Peyer's patch (tissue), 4 donors: ENCODE measurements around the gene TMC1. TPM values are rescaled to one million over a fixed set of nuclear protein-coding genes. Genes with fewer than 3 reads are reported as not detected.

Experiments used
- DNase-seq, 3 donors: peaks; one replicate each; pipeline ENCODE4 v3.0.0-alpha.2; 2017 to 2019
- H3K27ac ChIP-seq, 4 donors: fragments of 200-600 bp; sonication (generic); one replicate each; pipeline ENCODE4 v1.5.1; 2016 to 2019
- H3K27me3 ChIP-seq, 2 donors: fragments of 200-600 bp; sonication (generic); one replicate each; pipeline ENCODE4 v1.5.1; 2019
- H3K36me3 ChIP-seq, 3 donors: fragments of 200-600 bp; sonication (generic); one replicate each; pipeline ENCODE4 v1.5.1; 2016 to 2019
- H3K4me1 ChIP-seq, 4 donors: fragments of 200-600 bp; sonication (generic); one replicate each; pipeline ENCODE4 v1.5.1; 2016 to 2019
- H3K4me3 ChIP-seq, 4 donors: fragments of 200-600 bp; sonication (generic); 1 replicate in 3 of 4; 2 replicates in 1 of 4; pipeline ENCODE4 v1.5.1; 2016 to 2019; ENCODE audit warnings: mild to moderate bottlenecking in 1 of 4
- H3K9me3 ChIP-seq, 4 donors: fragments of 200-600 bp; sonication (generic); one replicate each; pipeline ENCODE4 v1.5.1; 2016 to 2019; ENCODE audit warnings: mild to moderate bottlenecking in 1 of 4
- POLR2A ChIP-seq, 2 donors: fragments of 450-650 bp; IDR thresholded peaks; one replicate each; pipeline ENCODE4 v1.5.1; 2017; ENCODE audit warnings: antibody characterized with exemption in 2 of 2, mild to moderate bottlenecking in 2 of 2, moderate library complexity in 2 of 2
- total RNA-seq, 4 donors: library from RNA; depleted of rRNA; stranded (reverse); fragments of >200 nt; gene quantifications; one replicate each; pipeline ENCODE4 v1.1.0, GENCODE V29; 2016
- TF ChIP-seq, protein P1 (sequence below), 6 experiments: fragments of 450-650 bp in 4 of 6; fragments of 200-600 bp in 2 of 6; sonication (generic) in 1 of 6; IDR thresholded peaks; one replicate each; pipeline ENCODE4 v1.5.1; 2017 to 2019; ENCODE audit warnings: antibody characterized with exemption in 6 of 6, mild to moderate bottlenecking in 3 of 6, moderate library complexity in 1 of 6

Gene TMC1
- total RNA-seq, 4 donors from 2014 or later = not detected

DNA sequence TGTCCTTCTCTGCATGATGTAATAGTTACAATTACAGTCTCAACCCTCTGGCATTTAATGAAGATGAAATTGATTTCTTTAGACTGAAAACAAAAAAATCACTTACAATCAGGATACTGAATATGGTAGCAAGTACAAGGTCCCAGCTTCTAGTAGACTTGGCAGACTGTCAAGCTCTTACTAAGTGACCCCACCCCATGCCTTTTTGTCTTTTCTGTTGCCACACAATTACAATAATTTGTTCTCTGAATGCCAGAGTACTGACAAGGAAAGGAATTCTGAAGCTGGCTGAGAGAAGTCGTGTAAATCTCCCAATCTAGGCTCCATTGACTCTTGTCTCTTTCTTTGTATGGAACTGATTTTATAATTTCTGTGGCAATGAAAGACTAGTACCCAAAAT, 154.2 kb downstream of the TMC1 start:
- TF ChIP-seq POLR2A (IDR thresholded peaks at IDR 0.05) = no peak
- TF ChIP-seq, protein P1, sequence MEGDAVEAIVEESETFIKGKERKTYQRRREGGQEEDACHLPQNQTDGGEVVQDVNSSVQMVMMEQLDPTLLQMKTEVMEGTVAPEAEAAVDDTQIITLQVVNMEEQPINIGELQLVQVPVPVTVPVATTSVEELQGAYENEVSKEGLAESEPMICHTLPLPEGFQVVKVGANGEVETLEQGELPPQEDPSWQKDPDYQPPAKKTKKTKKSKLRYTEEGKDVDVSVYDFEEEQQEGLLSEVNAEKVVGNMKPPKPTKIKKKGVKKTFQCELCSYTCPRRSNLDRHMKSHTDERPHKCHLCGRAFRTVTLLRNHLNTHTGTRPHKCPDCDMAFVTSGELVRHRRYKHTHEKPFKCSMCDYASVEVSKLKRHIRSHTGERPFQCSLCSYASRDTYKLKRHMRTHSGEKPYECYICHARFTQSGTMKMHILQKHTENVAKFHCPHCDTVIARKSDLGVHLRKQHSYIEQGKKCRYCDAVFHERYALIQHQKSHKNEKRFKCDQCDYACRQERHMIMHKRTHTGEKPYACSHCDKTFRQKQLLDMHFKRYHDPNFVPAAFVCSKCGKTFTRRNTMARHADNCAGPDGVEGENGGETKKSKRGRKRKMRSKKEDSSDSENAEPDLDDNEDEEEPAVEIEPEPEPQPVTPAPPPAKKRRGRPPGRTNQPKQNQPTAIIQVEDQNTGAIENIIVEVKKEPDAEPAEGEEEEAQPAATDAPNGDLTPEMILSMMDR (IDR thresholded peaks at IDR 0.05) = no peak
- no peak for DNase-seq
- no peaks in the 10 kb centered on the region for H3K4me1 ChIP-seq
- no peaks in the 10 kb centered on the region for H3K9me3 ChIP-seq
- H3K27me3 ChIP-seq = no peaks in the 10 kb centered on the region
- no peaks in the 10 kb centered on the region for H3K36me3 ChIP-seq
- H3K27ac ChIP-seq = no peak overlapping the region
- H3K4me3 ChIP-seq = no peak overlapping the region

DNA sequence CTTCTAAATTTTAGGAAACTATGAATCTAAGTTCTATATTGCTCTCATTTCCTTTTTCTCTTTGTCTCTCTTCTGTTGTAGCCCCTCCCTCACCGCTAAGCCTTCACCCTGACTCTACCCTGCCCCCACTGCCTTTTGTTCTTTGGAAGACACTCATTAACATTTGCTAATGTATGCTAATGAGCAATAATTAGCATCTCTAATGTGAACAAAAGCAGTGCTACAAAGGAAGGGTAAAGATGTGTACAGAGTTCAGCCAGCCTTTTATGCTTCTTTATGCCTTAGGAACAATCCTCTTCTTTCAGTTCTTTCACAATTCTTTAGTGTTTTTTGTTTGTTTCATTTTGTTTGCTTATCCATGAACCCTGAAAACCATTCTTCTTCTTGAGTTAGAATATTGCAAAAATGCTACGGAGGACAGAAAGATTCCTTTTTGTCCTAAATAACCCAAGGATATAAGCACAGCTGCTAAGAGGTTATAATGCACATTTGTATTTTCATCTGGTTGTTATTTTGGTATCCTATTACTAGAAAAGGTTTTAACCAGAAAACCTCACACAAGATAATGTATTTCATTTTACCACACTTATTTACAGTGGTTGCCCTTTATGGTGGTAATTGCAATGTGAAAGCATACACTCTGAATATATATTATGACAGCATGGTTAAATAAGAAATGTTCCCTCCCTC, 159.3 kb downstream of the TMC1 start:
- no peak overlapping the region for H3K27ac ChIP-seq
- no peak overlapping the region for H3K4me3 ChIP-seq
- no peaks in the 10 kb centered on the region for H3K4me1 ChIP-seq
- H3K27me3 ChIP-seq = no peaks in the 10 kb centered on the region
- DNase-seq = no peak
- no peak for TF ChIP-seq POLR2A (IDR thresholded peaks at IDR 0.05)
- TF ChIP-seq, protein P1 (IDR thresholded peaks at IDR 0.05) = no peak
- H3K36me3 ChIP-seq = no peaks in the 10 kb centered on the region
- no peaks in the 10 kb centered on the region for H3K9me3 ChIP-seq

DNA sequence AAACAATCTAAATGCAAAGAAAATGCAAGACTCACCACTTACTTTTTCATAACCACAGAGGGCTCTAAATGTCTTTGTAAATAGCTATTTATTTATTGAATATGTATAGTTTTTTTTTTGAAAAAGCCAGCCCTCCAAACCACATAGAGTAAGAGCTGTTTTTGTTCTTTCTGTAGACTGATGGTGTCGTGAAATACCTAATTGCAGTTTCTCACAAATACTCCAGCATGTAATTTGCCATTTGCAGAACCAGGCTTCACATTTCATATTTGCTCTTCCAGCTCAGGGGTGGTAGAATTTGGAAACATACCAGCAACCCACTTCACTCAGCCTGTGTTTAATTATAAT, 159.8 kb downstream of the TMC1 start:
- H3K27ac ChIP-seq = no peak overlapping the region
- H3K36me3 ChIP-seq = no peaks in the 10 kb centered on the region
- H3K27me3 ChIP-seq = no peaks in the 10 kb centered on the region
- TF ChIP-seq POLR2A (IDR thresholded peaks at IDR 0.05) = no peak
- TF ChIP-seq, protein P1 (IDR thresholded peaks at IDR 0.05) = no peak
- no peaks in the 10 kb centered on the region for H3K4me1 ChIP-seq
- H3K9me3 ChIP-seq = no peaks in the 10 kb centered on the region
- no peak overlapping the region for H3K4me3 ChIP-seq
- DNase-seq = no peak

DNA sequence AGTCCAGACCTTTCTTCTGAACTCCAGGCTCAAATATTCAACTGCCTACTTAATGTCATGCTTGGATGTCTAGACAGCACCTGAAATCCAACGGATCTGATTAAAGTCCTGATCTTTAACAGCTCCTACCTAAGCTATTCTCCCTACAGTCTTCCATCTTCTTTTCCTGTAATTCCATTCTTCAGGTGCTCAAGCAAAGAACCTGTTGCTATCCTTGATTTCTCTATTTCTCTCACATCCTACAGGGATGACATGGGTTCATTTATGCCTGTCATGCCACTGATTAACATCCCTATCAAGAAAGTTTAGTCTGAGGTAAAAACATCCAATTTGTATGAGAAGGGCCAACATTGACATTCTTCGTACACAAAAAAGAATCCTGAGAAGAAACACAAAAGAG, 163.2 kb downstream of the TMC1 start:
- DNase-seq = no peak

DNA sequence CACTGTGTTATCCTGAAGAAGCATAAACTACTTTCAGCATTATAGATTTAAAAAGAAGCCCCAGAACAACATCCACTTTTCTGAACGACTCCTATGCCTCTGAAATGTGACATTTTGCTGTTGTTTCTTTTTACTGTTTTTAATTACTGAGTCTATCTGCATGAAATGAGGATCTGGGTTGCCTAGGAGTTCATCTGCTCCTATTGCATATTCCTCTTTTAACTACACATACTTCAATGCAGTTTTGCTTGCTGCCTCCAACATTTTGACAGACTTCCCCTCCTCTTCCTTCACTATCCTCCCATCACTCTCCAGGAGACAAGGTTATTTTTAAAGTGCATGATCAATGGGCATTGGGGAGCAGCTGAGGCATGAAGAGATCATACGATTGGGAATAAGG, 164.5 kb downstream of the TMC1 start:
- Histone ChIP-seq H3K27ac (no peak overlapping the region), H3K9me3 (no peaks in the 10 kb centered on the region), H3K4me1 (no peaks in the 10 kb centered on the region), H3K27me3 (no peaks in the 10 kb centered on the region), H3K36me3 (no peaks in the 10 kb centered on the region), H3K4me3 (no peak overlapping the region)
- no peak for TF ChIP-seq POLR2A (IDR thresholded peaks at IDR 0.05)
- TF ChIP-seq, protein P1 (IDR thresholded peaks at IDR 0.05) = no peak
- DNase-seq = no peak

More for the DNA sequence above, 163.2 kb downstream of the TMC1 start:
- no peak overlapping the region for H3K27ac ChIP-seq
- H3K36me3 ChIP-seq = no peaks in the 10 kb centered on the region
- H3K9me3 ChIP-seq = no peaks in the 10 kb centered on the region
- no peak overlapping the region for H3K4me3 ChIP-seq
- TF ChIP-seq, protein P1 (IDR thresholded peaks at IDR 0.05) = no peak
- no peaks in the 10 kb centered on the region for H3K4me1 ChIP-seq
- H3K27me3 ChIP-seq = no peaks in the 10 kb centered on the region

DNA sequence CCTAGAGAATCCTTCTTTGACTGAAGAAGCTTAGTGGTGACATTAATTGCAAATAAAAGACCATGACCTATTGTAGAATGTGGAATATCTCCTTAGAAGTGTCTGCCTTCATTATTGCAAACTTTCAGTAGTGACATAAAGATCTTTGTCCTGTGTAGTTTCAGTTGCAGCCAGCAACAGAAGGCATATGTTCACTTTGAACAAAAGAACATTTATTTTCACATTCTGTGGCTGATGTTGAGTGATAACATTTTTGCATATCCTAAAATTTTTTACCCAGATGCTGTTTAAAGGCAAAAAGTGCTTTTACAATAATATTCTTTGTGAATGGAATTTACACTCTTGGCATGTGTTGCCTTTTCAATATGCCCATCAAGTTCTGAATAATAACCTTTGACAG, 165.9 kb downstream of the TMC1 start:
- Histone ChIP-seq H3K9me3 (no peaks in the 10 kb centered on the region), H3K27me3 (no peaks in the 10 kb centered on the region), H3K4me3 (no peak overlapping the region), H3K4me1 (no peaks in the 10 kb centered on the region), H3K36me3 (no peaks in the 10 kb centered on the region), H3K27ac (no peak overlapping the region)
- DNase-seq = no peak
- TF ChIP-seq, protein P1 (IDR thresholded peaks at IDR 0.05) = no peak
- TF ChIP-seq POLR2A (IDR thresholded peaks at IDR 0.05) = no peak
